HG02610 (cell line): ENCODE measurements around the gene DUSP28.

Experiments
- ATAC-seq: cut with Tn5 transposase; IDR thresholded peaks from one replicate; pipeline ENCODE4 v1.9.1; 2021; ENCODE audit warnings: mild to moderate bottlenecking, moderate library complexity; ENCODE audit not compliant: unreplicated experiment

DUSP28 gene

GRCh38 chr2:240597419-240598181 is 37.4 kb downstream of the DUSP28 start:
- no peak for ATAC-seq

- no peak for ATAC-seq
Observed at GRCh38 chr2:240598311-240598911, 38.3 kb downstream of the DUSP28 start.

- no peak for ATAC-seq
Observed at GRCh38 chr2:240599141-240599583, 39.0 kb downstream of the DUSP28 start.

GRCh38 chr2:240600451-240600961 is 40.3 kb downstream of the DUSP28 start:
- ATAC-seq: no peak

GRCh38 chr2:240601061-240601830 is 41.1 kb downstream of the DUSP28 start:
- no peak for ATAC-seq

- no peak for ATAC-seq
Observed at GRCh38 chr2:240601831-240602160, 41.6 kb downstream of the DUSP28 start.

- no peak for ATAC-seq
Observed at GRCh38 chr2:240602266-240603050, 42.3 kb downstream of the DUSP28 start.

- ATAC-seq: no peak
Observed at GRCh38 chr2:240603081-240603835, 43.1 kb downstream of the DUSP28 start.

- ATAC-seq: no peak
Observed at GRCh38 chr2:240603846-240604245, 43.7 kb downstream of the DUSP28 start.

- ATAC-seq: no peak
Observed at GRCh38 chr2:240604291-240604938, 44.3 kb downstream of the DUSP28 start.

- no peak for ATAC-seq
Observed at GRCh38 chr2:240604939-240605716, 45.0 kb downstream of the DUSP28 start.

- no peak for ATAC-seq
Observed at GRCh38 chr2:240605867-240606743, 45.9 kb downstream of the DUSP28 start.

- no peak for ATAC-seq
Observed at GRCh38 chr2:240611601-240612210, 51.5 kb downstream of the DUSP28 start.
